GM21786 (cell line): ENCODE measurements around the gene TKTL1.

ENCODE experiments used
- ATAC-seq: cut with Tn5 transposase; IDR thresholded peaks from one replicate; pipeline ENCODE4 v1.9.1; 2021; ENCODE audit not compliant: unreplicated experiment

TKTL1 gene

DNA sequence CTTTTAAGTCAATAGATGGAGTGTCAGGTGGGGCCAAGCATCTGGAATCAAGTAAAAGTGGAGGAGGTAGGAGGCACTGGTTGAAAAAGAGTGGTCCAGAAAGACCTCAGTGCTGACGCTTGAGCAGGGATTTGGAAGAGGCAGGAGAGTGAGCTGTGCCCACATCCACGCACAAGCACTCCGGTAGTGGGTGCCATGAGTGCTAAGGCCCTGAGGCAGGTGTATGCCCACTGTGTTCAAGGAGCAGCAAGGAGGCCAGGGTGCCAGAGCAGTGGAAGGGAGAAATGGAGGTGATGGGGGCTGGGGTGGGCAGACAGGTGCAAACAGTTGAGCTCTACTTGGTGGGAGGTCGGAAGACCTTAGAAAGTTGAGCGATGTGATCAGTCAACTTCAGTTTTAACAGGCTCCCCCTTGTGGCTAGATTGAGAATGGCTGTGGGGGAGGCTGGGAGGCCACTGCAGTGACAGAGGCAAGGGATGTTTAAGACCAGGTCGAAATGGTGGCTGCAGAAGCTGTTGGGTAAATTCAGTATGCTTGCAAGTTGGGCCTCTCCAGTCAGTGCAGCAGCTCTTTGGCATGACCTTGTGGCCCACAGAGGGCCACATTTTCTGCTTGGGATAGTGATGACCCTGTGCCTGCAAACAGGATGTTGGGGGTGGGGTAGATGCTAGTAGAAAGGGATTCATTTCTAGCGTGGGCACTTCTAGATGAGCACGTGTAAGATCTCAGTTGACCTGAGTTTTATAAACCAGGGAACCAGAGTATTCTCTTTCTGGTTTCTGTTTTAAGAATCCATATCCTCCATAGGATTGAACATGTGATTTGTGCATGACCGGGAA, 12.7 kb downstream of the TKTL1 start:
- ATAC-seq = peak; percentile 45

DNA sequence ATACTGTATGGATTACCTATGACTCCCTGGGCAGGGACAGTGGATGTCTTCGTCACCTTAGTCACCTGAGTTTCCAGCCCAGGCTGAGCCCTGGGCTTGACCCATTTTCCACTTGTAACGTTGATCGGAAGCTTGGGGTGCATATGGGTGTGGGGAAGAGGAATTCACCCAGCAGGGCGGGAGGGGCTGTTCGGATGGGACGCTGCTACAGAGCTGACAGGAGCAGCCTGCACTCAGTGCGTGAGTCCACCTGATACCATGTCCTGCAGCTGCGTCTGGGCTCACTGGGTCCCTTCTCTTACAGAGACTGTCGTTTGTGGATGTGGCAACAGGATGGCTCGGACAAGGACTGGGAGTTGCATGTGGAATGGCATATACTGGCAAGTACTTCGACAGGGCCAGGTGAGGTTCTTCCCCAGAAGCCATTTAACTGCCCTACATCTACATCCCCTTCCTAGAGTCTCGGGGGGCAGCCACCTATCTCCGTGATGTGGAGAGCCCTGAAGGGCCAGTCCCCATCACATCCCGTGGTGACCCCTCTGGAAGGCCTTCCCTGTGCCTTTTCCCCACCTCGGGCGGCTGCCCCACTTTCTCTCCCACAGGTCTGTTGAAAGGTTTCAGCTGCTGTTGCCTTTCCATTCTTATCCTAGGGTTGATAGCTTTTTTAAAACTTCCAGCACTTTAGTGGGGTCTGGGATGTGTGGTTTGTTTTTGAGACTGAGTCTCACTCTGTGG, 13.6 kb downstream of the TKTL1 start:
- no peak for ATAC-seq

DNA sequence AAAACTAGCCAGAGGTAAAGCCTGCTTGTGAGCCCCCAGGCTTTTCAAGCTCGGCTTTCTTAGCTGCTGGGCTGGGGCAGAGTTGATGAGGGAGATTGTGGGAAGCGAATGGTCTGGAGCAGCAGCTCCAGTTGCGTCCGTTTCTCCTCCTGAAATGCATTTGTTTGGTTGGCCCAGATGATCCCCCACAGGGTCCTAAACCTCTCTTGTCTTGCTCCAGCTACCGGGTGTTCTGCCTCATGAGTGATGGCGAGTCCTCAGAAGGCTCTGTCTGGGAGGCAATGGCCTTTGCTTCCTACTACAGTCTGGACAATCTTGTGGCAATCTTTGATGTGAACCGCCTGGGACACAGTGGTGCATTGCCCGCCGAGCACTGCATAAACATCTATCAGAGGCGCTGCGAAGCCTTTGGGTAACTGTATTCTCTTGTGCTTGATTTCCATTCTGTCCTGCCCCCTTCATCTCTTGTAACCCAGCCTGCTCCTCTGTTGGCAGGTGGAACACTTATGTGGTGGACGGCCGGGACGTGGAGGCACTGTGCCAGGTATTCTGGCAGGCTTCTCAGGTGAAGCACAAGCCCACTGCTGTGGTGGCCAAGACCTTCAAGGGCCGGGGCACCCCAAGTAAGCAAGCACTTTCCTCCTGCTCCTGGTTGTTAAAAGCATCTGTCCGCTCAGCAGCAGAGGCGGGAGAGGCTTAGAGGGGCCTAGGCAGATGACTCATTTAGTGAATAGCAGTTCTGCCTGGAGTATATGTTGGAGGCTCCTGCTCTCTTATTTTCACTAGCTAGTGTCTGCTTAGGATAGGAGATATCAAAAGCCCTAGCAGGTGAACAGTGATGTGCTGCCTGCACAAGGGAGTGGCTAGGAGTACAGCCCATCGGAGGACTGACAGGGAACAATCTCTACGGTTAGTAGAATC, 15.3 kb downstream of the TKTL1 start:
- ATAC-seq = no peak

DNA sequence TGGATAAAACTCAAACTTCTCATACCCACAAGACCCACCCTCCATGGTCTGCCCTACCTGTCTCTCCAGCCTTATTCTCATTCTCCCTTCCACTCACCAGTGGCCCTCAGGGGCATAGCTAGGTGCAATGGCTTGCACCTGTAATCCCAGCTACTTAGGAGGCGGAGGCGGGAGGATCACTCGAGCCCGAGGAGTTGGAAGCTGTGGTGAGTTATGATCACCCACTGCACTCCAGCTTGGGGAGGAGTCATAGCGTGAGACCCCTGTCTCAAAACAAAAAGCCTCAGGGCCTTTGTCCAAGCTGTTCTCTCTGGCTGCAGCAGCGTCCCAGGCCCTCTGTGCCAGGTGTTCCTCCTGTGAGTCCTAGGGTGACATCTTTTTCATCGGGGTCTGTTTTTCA, 16.5 kb downstream of the TKTL1 start:
- ATAC-seq = no peak

DNA sequence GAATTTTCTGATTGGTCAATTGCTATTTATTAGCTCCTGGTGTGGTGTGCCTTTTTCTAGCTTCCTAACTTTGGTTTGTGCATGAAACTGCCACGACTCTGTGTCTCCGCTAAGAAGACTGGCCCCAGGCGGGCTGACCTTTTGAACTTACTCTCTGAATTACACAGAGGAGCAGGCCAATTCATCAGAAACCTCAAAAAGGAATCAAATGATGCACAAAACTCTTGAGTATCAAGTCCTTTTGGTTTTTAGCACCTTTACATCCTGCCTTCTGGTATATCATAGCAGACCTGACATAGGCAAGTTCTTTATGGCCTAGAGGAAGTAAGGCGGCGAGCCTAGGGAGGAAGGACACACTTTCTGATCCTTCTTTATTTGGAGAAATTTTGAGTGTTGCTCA, 17.6 kb downstream of the TKTL1 start:
- peak; percentile 48 for ATAC-seq

DNA sequence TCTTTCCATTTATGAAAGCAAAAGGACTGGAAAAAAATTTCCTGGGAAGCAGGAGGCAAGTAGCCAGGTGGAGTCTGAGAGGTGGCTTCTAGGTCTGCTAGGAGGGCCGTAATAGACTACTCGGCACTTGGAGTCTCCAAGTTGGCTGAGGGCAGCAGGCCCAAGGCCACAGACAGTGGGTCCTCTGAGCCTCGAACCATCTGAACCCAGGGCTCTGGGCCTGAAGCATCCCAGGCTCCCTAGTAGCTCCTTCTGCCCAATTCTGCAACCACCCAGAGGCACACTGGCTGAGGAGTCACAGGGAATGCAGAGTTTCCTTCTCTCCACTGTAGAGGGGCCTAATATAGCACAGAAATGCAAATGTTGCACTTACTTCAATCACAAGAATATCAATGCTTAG, 19.8 kb downstream of the TKTL1 start:
- no peak for ATAC-seq

DNA sequence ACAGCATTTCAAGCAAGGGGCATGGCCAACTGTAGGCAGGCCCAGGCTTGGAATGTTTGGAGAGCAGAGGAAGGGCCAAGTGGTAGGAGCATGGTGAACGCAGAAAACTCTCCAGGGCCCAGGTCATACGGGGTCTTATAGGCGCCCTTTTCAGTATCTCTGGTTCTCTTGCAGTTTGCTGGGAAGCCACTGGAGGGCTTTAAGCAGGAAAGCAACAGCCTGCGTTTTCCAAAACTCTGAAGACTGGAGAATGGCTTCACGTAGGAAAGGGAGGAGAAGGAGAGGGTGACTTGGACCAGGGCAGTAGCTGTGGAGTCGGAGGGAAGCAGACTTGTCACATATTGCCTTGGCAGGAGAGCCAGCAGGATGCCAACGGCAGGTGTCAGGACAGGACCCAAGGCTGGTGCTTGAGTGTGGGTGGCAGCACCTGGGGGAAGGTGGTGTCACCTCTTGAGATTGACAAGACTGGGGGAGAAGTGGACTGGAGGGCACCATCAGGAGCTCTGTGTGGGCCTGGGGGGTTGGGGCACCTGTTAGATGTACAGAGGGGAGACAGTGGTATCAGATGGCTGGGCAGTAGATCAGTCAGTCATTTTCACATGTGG, 21.9 kb downstream of the TKTL1 start:
- ATAC-seq = no peak

DNA sequence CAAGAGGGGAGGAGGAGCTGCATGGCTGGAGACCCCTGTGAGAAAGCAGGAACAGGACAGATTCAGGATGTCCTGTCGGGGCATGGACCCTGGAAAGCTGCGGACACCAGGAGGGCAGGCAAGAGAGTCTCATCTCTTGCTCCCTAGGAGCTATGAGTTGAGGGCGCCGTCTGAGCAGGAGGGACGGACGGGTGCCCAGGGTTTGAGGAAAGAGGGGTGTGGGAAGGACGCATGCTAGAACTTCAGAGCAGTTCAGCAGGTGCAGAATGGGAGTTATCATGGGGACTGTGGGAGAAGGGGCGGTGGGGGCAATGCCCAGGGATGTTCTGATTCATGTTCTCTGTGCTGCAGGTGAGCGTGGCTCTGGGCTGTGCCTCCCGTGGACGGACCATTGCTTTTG, 24.8 kb downstream of the TKTL1 start:
- ATAC-seq = no peak

DNA sequence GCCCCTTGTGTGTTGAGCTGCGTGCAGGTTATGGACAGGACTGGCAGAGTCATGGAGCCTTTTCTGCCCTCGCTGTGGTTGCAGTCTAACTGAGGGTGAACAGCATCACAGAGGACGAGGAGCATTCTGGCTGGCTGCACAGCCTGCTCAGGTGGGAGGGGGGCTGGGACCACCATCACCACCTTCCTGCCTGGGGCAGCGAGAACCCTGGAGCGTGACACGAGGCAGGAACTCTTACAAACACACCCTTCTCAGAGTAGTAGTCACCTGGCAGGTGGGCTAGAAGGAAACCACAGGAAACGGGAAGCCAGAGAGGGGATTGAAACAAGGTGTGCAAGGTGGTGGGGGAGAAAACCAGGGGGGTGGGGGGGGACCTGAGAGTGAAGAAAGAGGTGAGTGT, 25.6 kb downstream of the TKTL1 start:
- ATAC-seq = no peak

DNA sequence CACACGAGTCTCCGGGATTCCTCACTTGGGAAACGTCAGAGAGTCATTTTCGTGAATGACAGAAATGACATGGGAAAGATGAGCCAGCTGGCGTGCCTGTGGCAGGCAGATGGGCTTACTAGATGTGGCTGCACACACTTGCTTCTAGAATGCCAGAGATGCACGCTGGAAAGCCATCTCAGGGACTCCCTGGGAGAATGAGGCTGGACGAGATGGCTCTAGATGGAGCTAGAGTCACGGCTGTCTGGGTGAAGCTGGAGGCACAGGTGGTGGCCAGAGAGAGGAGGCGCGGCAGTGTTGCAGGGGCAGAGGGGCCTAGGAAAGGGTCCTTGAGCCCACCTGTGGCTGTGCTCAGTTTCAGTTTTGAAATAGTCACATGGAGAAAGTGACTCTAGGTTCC, 26.0 kb downstream of the TKTL1 start:
- ATAC-seq = no peak

DNA sequence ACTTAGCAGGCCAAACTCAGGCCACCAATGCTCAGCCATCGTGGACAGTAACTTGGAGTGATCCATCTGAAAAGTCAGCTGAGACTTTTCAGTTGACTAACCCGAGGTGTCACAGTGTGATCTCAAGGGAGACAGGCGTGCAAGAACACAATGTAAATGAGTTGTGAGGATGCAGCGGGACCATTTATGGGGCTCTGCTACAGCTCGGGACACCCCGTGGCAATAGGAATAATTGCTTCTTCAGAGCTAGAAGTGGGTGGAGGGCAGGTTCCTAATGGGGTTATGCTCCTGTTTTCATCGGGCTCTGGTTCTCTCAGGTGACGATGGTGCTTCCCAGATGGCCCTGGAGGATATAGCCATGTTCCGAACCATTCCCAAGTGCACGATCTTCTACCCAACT, 27.3 kb downstream of the TKTL1 start:
- no peak for ATAC-seq

DNA sequence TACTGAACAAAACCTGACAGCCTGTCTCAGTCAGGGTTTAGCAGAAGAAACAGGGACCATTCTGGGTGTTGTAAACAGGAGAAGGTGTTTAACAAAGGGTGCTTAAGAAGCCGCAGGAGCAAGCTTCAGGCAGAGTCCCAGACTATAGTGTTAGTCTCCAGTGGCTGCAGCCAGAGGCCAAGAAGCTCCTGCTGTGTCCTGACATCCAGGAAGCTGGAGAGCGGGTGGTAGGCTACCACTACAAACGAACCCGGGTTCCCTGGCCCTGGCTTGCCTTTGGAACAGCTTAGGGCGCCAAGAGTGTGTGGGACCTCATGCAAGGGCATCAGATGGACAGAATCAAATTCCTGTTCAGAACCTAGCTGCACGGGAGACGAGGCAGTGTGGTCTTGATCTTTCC, 27.9 kb downstream of the TKTL1 start:
- no peak for ATAC-seq

DNA sequence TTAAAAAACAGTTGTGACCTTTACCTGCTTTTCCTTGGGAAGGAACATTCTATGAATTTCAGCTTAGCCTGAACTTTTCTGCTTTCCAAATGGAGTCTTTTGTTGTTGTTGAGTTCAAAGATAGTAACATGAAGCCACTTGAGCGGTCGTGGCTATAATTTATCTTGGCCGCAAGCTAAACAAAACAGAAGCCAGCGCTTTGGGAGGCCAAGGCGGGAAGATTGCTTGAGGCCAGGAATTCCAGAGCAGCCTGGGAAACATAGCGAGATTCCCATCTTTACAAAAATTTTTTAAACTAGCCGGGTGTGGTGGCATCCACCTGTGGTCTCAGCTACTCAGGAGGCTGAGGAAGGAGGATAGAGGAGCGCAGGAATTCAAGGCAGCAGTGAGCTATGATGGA, 29.9 kb downstream of the TKTL1 start:
- ATAC-seq = no peak

DNA sequence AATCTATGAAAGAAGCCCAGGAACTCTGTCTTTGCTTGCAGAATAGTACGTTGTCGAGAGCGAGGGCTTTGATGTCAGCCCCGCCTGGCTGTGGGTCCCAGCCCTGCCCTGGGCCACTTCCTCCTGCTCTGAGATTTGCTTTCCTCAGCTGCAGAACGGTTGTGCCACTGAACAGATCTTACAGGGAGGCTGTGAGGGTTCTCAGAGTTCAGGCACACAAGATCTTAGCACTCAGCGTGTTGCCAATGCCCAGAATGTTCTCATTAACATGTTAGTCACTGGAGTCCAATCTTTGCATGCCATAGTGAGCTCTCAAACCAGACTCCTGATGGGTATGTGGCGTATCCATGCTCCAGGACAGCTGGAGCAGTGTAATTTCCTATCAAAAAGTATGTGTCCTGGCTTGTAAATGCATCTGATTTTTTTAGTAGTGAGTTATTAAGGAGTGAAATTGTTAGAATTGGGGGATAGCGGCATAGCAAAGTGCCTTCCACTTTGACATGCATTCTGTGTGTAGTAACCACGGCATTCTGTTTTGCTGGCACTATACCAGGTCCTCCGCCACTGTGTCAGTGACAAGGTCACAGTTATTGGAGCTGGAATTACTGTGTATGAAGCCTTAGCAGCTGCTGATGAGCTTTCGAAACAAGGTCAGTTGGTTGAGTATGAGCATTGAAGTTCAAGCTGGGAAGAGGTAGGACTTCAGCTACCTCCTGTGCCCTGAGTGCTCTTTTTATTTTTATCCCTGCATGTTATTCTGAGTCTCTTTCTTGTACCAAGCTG, 31.6 kb downstream of the TKTL1 start:
- ATAC-seq = no peak

DNA sequence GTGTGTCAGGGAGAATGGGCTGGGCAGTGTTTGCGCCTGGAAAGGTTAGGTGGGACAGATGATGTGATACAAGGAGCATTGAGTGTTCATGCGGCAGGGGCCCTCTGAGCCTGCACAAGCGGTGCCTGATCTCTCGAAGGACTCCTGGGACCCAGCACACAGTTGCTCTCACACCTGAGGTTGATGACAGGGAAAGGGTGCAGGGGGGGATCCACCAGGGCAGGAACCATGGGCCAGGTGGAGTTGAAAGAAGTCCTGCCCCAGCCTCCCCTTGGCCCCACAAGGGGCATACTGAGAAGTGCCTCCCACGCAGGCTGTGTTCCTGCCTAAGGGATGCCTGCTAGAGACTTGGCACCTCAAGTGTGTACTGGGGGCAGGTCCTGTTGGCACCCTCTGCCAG, 33.1 kb downstream of the TKTL1 start:
- no peak for ATAC-seq

DNA sequence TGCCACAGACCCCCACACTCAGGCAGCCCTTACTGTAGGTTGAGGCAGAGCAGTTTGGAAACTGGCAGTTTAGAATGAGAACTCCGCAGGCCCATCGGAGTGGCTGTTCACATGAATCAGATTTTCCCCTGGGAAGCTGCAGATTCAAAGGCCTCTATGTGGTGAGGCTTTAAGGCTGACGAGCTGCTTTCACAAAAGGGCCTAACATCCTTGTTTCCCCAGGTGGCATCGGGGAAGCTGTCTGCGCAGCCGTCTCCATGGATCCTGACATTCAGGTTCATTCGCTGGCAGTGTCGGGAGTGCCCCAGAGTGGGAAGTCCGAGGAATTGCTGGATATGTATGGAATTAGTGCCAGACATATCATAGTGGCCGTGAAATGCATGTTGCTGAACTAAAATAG, 33.7 kb downstream of the TKTL1 start:
- no peak for ATAC-seq

DNA sequence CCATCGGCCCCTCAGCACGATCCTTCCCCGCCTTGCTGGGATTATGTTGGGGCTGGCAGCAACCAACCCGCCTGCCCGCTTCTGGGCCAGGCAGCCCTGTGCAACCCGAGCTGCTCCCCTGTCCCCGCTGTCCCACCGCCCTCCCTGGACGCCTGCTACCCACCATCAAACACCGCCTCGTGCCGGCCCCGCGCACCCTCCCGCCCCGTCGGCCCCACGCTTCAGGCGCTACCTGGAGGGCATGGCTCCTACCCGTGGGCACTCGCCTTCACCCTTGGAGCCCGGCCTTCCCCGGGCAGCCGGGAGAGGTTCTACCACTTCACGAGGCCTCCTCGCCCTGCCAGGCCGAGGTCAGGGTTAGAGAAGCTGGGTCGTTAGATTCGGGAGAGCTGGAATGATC, 37.0 kb downstream of the TKTL1 start:
- ATAC-seq = no peak

DNA sequence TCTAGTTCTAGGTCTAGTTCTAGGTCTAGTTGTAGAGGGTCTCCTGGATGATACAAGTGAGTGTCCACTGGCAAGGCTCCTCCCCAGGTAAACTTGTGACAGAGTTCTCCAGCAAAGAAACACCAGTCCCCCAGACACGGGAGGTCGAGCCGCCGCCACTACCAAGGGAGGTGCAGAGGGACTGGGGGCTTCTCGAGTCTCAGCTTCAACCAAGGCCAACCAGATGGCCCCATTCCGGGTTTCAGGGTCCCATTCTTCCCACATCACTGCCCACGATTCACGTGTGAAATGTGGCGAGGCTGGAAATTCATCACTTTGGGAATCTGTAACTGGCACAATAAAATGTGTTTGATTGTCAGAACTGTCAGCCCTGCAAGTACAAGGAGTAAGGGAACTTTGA, 37.5 kb downstream of the TKTL1 start:
- ATAC-seq = no peak

DNA sequence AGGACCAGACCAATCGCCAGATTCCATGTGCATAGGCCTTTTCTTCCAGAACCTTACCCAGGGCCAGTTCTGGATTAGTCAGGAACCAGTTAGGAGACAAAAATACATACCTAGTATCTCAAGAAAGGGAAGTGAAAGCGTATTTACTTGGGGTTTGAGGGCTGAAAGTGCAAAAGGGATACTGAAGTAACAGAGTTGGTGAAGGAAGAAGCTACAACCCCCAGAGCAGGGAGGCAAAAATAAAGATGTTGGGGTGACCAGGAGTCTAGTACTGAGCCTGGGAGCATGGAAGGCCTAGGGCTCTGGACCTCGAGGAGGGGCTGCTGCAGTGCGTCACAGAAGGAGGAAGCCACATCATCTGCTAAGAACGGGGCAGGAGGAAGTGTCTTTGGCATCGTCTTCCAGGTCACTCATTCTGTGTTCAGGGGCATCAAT, 38.3 kb downstream of the TKTL1 start:
- ATAC-seq = peak; percentile 74

DNA sequence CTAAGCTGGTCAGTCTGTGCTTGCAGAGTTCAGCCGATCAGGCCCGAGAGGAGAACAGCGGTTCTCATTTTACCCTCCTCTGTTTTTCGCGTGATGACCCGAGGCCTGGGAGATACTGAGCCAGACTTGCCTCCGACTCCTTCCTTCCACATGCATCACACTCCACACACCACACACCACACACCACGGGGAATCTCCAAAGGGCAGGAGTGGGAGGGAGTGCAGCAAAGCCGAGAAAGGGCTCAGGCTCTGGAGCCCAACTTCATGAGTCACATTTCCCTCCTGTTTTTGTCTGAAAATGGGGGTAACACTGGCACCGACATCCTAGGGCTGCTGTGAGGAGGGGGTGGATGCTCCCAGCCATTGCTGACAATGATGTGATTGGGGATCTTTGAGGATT, 38.9 kb downstream of the TKTL1 start:
- ATAC-seq = no peak
